ENCODE measurements around the gene USP22. TPM values are rescaled to one million over a fixed set of nuclear protein-coding genes. Genes with fewer than 3 reads are reported as not detected.
"Not testable (repeated sequence)": the region's sequence is repeated elsewhere in the genome, so short reads cannot be mapped to it uniquely, and the experiment has no call there.

Gene USP22
- total and polyA plus RNA-seq, 2 donors (not counting 3 experiments of a cell fraction or from before 2014, with no cell fraction given), result 204 to 260 TPM

GRCh38 chr17:21059761-21060160 is 16.9 kb upstream of the USP22 start:
- Histone ChIP-seq H3K36me3 (ENCODE audit: control insufficient read depth in 2 of 2, extremely low read depth in 1 of 2, insufficient read depth in 2 of 2, low read length in 2 of 2) (no peaks in the 10 kb centered on the region), H3K4me1 (ENCODE audit: control insufficient read depth, extremely low read depth, insufficient read depth, low read length) (no peaks in the 10 kb centered on the region), H3K9me1 (replicated peaks; ENCODE audit: control insufficient read depth, extremely low read depth, insufficient read depth, low read length) (no peaks in the 10 kb centered on the region), H3K9me3 (replicated peaks; ENCODE audit: control insufficient read depth, insufficient read depth, low read length) (no peaks in the 10 kb centered on the region), H3K27me3 (ENCODE audit: control insufficient read depth in 2 of 2, insufficient read depth in 2 of 2, low read length in 2 of 2) (no peaks in the 10 kb centered on the region), H3K4me2 (ENCODE audit: insufficient read depth, low read length) (no peak overlapping the region), H4K20me1 (replicated peaks; ENCODE audit: control insufficient read depth, extremely low read depth, insufficient read depth, low read length) (no peaks in the 10 kb centered on the region), H2AFZ (ENCODE audit: low read depth, low read length) (no peak overlapping the region), H3K4me3 (replicated peaks in 1 of 3; ENCODE audit: insufficient read depth in 1 of 3, low read depth in 1 of 3, low read length in 3 of 3) (no peak overlapping the region), H3K9ac (replicated peaks; ENCODE audit: extremely low read depth, insufficient read depth, low read length) (no peak overlapping the region), H3K27ac (ENCODE audit: insufficient read depth, low read depth, low read length) (no peak overlapping the region), H3K79me2 (ENCODE audit: control insufficient read depth, insufficient read depth, low read length) (no peaks in the 10 kb centered on the region)
- FAIRE-seq, result no peak
- no TSS peak for BruUV-seq (replicated peaks)
- intact Hi-C loops (cut with micrococcal nuclease) (no loop called here), dilution Hi-C loops (cut with MboI; ENCODE audit: extremely low pct_ligation_motif_present, low sequenced_read_pairs) (no loop called here)
- no peak for DNase-seq (ENCODE audit: low read depth, low spot score)
- CTCF ChIA-PET, result interaction anchor here (1.0 to 1.3 kb wide), 4 partner anchors 17 to 452 kb away, joined by 3 read pairs; partner anchors contain the start of gene USP22
- POLR2A ChIA-PET, result no interaction called here
- no peak for TF ChIP-seq POLR2A (IDR thresholded peaks at IDR 0.05; ENCODE audit: low read depth, low read length)
- no peak for TF ChIP-seq MYC (IDR thresholded peaks at IDR 0.05; ENCODE audit: low read depth, low read length)
- TF ChIP-seq MAX (IDR thresholded peaks at IDR 0.05; ENCODE audit: insufficient read depth, insufficient read length), result no peak
- TF ChIP-seq EZH2 (IDR thresholded peaks at IDR 0.05; ENCODE audit: borderline replicate concordance, low read depth, low read length, severe bottlenecking), result no peak
- no peak for TF ChIP-seq JUN (IDR thresholded peaks at IDR 0.05; ENCODE audit: borderline replicate concordance, insufficient read depth, insufficient read length, low read depth)

- Histone ChIP-seq H3K79me2 (ENCODE audit: control insufficient read depth, insufficient read depth, low read length) (no peaks in the 10 kb centered on the region), H3K27ac (ENCODE audit: insufficient read depth, low read depth, low read length) (no peak overlapping the region), H4K20me1 (replicated peaks; ENCODE audit: control insufficient read depth, extremely low read depth, insufficient read depth, low read length) (no peaks in the 10 kb centered on the region), H3K9me3 (replicated peaks; ENCODE audit: control insufficient read depth, insufficient read depth, low read length) (no peaks in the 10 kb centered on the region), H3K9me1 (replicated peaks; ENCODE audit: control insufficient read depth, extremely low read depth, insufficient read depth, low read length) (no peaks in the 10 kb centered on the region), H3K27me3 (ENCODE audit: control insufficient read depth in 2 of 2, insufficient read depth in 2 of 2, low read length in 2 of 2) (no peaks in the 10 kb centered on the region), H2AFZ (ENCODE audit: low read depth, low read length) (no peak overlapping the region), H3K4me1 (ENCODE audit: control insufficient read depth, extremely low read depth, insufficient read depth, low read length) (no peaks in the 10 kb centered on the region), H3K4me2 (ENCODE audit: insufficient read depth, low read length) (no peak overlapping the region), H3K36me3 (ENCODE audit: control insufficient read depth in 2 of 2, extremely low read depth in 1 of 2, insufficient read depth in 2 of 2, low read length in 2 of 2) (no peaks in the 10 kb centered on the region), H3K9ac (replicated peaks; ENCODE audit: extremely low read depth, insufficient read depth, low read length) (no peak overlapping the region), H3K4me3 (replicated peaks in 1 of 3; ENCODE audit: insufficient read depth in 1 of 3, low read depth in 1 of 3, low read length in 3 of 3) (no peak overlapping the region)
- dilution Hi-C loops (cut with MboI; ENCODE audit: extremely low pct_ligation_motif_present, low sequenced_read_pairs) (no loop called here), intact Hi-C loops (cut with micrococcal nuclease) (no loop called here)
- no peak for FAIRE-seq
- ChIA-PET CTCF (interaction anchor here (1.0 kb wide), 1 partner anchor 15 kb away, joined by 3 read pairs; no protein-coding TSS in a partner anchor), POLR2A (interaction anchor here (1.1 kb wide), 1 partner anchor 15 kb away, joined by 3 read pairs; the partner anchor contains the start of gene USP22)
- no peak for DNase-seq (ENCODE audit: low read depth, low spot score)
- TF ChIP-seq MYC (IDR thresholded peaks at IDR 0.05; ENCODE audit: low read depth, low read length) (no peak), JUN (IDR thresholded peaks at IDR 0.05; ENCODE audit: borderline replicate concordance, insufficient read depth, insufficient read length, low read depth) (no peak)
- no TSS peak for BruUV-seq (replicated peaks)
Observed at GRCh38 chr17:21058098-21058893, 15.5 kb upstream of the USP22 start.

DNA sequence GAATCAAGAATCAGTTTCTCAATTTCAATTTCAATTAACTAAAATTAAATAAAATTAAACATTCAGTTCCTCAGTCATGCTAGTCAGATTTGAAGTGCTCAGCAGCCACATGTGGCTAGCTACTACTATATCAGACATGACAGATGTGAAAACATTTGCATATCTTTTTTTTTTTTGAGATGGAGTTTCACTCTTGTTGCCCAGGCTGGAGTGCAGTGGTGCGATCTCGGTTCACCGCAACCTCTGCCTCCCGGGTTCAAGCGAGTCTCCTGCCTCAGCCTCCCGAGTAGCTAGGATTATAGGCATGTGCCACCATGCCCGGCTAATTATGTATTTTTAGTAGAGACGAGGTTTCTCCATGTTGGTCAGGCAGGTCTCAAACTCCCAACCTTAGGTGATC is 10.2 kb upstream of the USP22 start:
- H3K36me3 ChIP-seq (ENCODE audit: control insufficient read depth in 2 of 2, extremely low read depth in 1 of 2, insufficient read depth in 2 of 2, low read length in 2 of 2); FAIRE-seq; intact Hi-C loops (cut with micrococcal nuclease); H3K4me2 ChIP-seq (ENCODE audit: insufficient read depth, low read length); dilution Hi-C loops (cut with MboI; ENCODE audit: extremely low pct_ligation_motif_present, low sequenced_read_pairs); DNase-seq (ENCODE audit: low read depth, low spot score); POLR2A ChIA-PET; H3K79me2 ChIP-seq (ENCODE audit: control insufficient read depth, insufficient read depth, low read length); H3K9me1 ChIP-seq (replicated peaks; ENCODE audit: control insufficient read depth, extremely low read depth, insufficient read depth, low read length); H4K20me1 ChIP-seq (replicated peaks; ENCODE audit: control insufficient read depth, extremely low read depth, insufficient read depth, low read length); H3K27me3 ChIP-seq (ENCODE audit: control insufficient read depth in 2 of 2, insufficient read depth in 2 of 2, low read length in 2 of 2); H3K9ac ChIP-seq (replicated peaks; ENCODE audit: extremely low read depth, insufficient read depth, low read length); H3K4me1 ChIP-seq (ENCODE audit: control insufficient read depth, extremely low read depth, insufficient read depth, low read length); H3K27ac ChIP-seq (ENCODE audit: insufficient read depth, low read depth, low read length); H3K4me3 ChIP-seq (replicated peaks in 1 of 3; ENCODE audit: insufficient read depth in 1 of 3, low read depth in 1 of 3, low read length in 3 of 3); H2AFZ ChIP-seq (ENCODE audit: low read depth, low read length); H3K9me3 ChIP-seq (replicated peaks; ENCODE audit: control insufficient read depth, insufficient read depth, low read length); BruUV-seq (replicated peaks): not testable (repeated sequence)
- CTCF ChIA-PET, result interaction anchor here (1.6 kb wide), 1 partner anchor 66 kb away, joined by 6 read pairs; no protein-coding TSS in a partner anchor
